Colonic mucosa (tissue), 4 donors: ENCODE results near the gene CCDC169. TPM values are rescaled to one million over a fixed set of nuclear protein-coding genes. Genes with fewer than 3 reads are reported as not detected.
"Not testable (repeated sequence)": the region's sequence is repeated elsewhere in the genome, so short reads cannot be mapped to it uniquely, and the experiment has no call there.

ENCODE experiments used
- DNase-seq: peaks from one replicate; pipeline ENCODE4 v3.0.0-alpha.2; 2020
- H3K27ac ChIP-seq: fragments of 200-600 bp; one replicate; pipeline ENCODE4 v1.8.0; 2021
- H3K27me3 ChIP-seq: fragments of 200-600 bp; one replicate; pipeline ENCODE4 v1.8.0; 2021
- H3K36me3 ChIP-seq: fragments of 200-600 bp; one replicate; pipeline ENCODE4 v1.8.0; 2021
- H3K4me1 ChIP-seq: fragments of 200-600 bp; one replicate; pipeline ENCODE4 v1.8.0; 2021; ENCODE audit warnings: mild to moderate bottlenecking
- H3K4me3 ChIP-seq: fragments of 200-600 bp; one replicate; pipeline ENCODE4 v1.8.0; 2021
- H3K9ac ChIP-seq, 2 donors: one replicate each; pipeline ENCODE4 v1.7.0; 2013; ENCODE audit warnings: control low read depth in 2 of 2, low read depth in 2 of 2, low read length in 2 of 2
- H3K9me3 ChIP-seq: fragments of 200-600 bp; one replicate; pipeline ENCODE4 v1.8.0; 2021
- CTCF ChIP-seq: fragments of 200-600 bp; IDR thresholded peaks from one replicate; pipeline ENCODE4 v1.8.0; 2022; ENCODE audit warnings: antibody characterized with exemption, mild to moderate bottlenecking
- intact Hi-C: fragments of 100-400 bp; cut with DNase I; formaldehyde crosslinking; loops from one replicate; pipeline ENCODE4 v1.14.1; 2022
- total RNA-seq, 2 donors: library from RNA; stranded (reverse); fragmentation: NEBNext Ultra II Directional in 1 of 2; extraction: Animal tissue kit (Norgen Biotek cat#: 25700) in 1 of 2; gene quantifications; one replicate each; pipeline ENCODE4 v1.2.1, GENCODE V29; 2021
- donor health status: healthy.
- donor health status: DM: no; HTN: no; CAD: no.
- donor health status: DM: no; HTN: no; CAD: no.

CCDC169 gene
- total RNA-seq, 2 donors from 2014 or later: 0.25 to 1.3 TPM

GRCh38 chr13:36310417-36311108, 12.9 kb upstream of the CCDC169 start:
- no peak for TF ChIP-seq CTCF
- Histone ChIP-seq H3K36me3 (no peaks in the 10 kb centered on the region), H3K4me3 (no peak overlapping the region), H3K27ac (no peak overlapping the region), H3K9me3 (no peaks in the 10 kb centered on the region), H3K9ac (no peak overlapping the region), H3K27me3 (no peaks in the 10 kb centered on the region), H3K4me1 (no peaks in the 10 kb centered on the region)
- intact Hi-C loops: no loop called here
- DNase-seq: no peak

- H3K9me3 ChIP-seq: no peaks in the 10 kb centered on the region
- H3K9ac ChIP-seq: no peak overlapping the region
- H3K27me3 ChIP-seq: peaks cover 2% of the 10 kb centered on the region
- no peak overlapping the region for H3K27ac ChIP-seq
- H3K4me3 ChIP-seq: no peak overlapping the region
- DNase-seq: no peak
- no peak for TF ChIP-seq CTCF
- H3K4me1 ChIP-seq: no peaks in the 10 kb centered on the region
- intact Hi-C loops: no loop called here
- no peaks in the 10 kb centered on the region for H3K36me3 ChIP-seq
These were observed 4.7 kb upstream of the CCDC169 start for GRCh38 chr13:36302289-36302688.

- intact Hi-C loops, H3K4me1 ChIP-seq, DNase-seq, H3K27me3 ChIP-seq, H3K36me3 ChIP-seq, H3K27ac ChIP-seq, H3K9ac ChIP-seq, H3K4me3 ChIP-seq, H3K9me3 ChIP-seq: not testable (repeated sequence)
These were observed 1.9 kb upstream of the CCDC169 start for GRCh38 chr13:36299469-36299868.

- no peak overlapping the region for H3K4me3 ChIP-seq
- intact Hi-C loops: no loop called here
- H3K27ac ChIP-seq: no peak overlapping the region
- DNase-seq: no peak
- TF ChIP-seq CTCF: no peak
- H3K36me3 ChIP-seq: no peaks in the 10 kb centered on the region
- H3K9ac ChIP-seq: no peak overlapping the region
- no peaks in the 10 kb centered on the region for H3K4me1 ChIP-seq
- no peaks in the 10 kb centered on the region for H3K9me3 ChIP-seq
- peaks cover 4% of the 10 kb centered on the region for H3K27me3 ChIP-seq
These were observed 988 bp upstream of the CCDC169 start for GRCh38 chr13:36298535-36299068.

- Histone ChIP-seq H3K9ac (no peak overlapping the region), H3K36me3 (no peaks in the 10 kb centered on the region), H3K4me3 (no peak overlapping the region), H3K27ac (no peak overlapping the region), H3K27me3 (peaks cover 4% of the 10 kb centered on the region), H3K9me3 (no peaks in the 10 kb centered on the region), H3K4me1 (no peaks in the 10 kb centered on the region)
- intact Hi-C loops: no loop called here
- no peak for DNase-seq
- TF ChIP-seq CTCF: no peak
These were observed 3.5 kb downstream of the CCDC169 start for GRCh38 chr13:36294096-36294495.

GRCh38 chr13:36293497-36293896, 4.1 kb downstream of the CCDC169 start:
- no peak overlapping the region for H3K9ac ChIP-seq
- H3K27me3 ChIP-seq: peaks cover 4% of the 10 kb centered on the region
- TF ChIP-seq CTCF: no peak
- no peaks in the 10 kb centered on the region for H3K9me3 ChIP-seq
- H3K4me1 ChIP-seq: no peaks in the 10 kb centered on the region
- H3K4me3 ChIP-seq: no peak overlapping the region
- DNase-seq: no peak
- no peaks in the 10 kb centered on the region for H3K36me3 ChIP-seq
- no peak overlapping the region for H3K27ac ChIP-seq
- intact Hi-C loops: no loop called here
